ENCODE measurements around the gene PDIA6.
"Not testable (repeated sequence)": the region's sequence is repeated elsewhere in the genome, so short reads cannot be mapped to it uniquely, and the experiment has no call there.

Gene PDIA6

DNA sequence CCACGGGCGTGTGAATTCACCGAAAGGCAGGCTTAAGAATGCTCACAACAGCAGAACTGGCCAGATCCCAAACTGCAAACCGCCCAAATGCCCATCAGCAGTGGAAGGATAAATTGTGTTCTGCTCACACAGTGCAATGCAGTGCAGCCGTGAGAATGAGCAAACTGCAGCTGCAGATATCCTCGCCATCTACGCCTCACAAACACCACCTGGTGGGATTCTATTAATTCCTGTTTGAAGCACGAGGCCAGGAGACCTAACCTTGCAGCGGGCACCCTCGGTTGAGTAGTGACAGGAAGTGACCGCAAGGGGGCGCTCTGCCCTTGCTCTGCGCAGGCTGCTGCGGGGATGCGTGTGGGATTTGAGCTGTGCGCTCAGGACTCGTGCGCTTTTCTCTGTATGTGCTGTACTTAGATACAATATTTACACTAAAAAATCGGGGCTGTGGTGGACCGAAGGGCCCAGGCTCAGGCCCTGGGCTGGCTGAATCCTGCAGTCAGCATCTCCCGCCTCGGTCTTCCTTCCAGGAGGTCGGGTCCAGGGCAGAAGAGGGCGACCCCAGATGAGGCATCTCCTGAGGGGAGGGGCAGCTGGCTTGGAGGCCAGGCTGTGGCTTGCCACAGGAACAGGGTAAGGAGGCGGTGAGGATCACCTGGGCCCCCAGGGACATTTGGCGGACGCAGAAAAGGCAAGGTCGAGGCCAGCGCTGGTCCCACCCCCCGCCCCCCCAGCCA is 19.8 kb upstream of the PDIA6 start:
- peak; percentile 93 for DNase-seq (ENCODE audit: low spot score)

DNA sequence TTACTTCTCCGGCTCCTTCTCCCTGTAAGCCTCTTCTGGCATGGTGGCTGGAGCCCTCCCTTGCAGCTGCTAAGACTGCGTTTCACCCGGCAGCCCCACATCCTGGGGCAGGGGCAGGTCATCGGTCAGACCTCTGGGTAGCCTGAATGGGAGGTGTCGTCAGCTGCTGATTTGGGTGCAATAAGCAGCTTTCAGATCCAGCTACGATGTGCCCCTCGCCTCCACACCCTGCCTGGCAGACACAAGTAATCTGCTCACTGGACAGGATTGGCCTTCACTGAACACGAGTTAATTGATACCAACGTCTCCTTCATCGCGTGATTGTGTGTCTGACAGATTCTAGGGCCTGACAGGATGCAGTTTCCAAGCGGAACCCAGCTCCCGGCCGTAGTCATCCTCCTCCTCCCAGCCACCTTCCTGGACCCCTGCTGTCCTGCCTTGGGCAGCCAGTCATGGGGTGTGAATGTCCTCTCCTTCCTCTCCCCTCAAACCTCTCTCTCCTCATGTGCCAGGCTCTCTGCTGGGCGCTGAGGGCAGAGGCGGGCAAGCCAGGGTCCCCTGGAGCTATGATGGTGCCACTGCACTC is 18.9 kb upstream of the PDIA6 start:
- DNase-seq (ENCODE audit: low spot score): no peak

DNA sequence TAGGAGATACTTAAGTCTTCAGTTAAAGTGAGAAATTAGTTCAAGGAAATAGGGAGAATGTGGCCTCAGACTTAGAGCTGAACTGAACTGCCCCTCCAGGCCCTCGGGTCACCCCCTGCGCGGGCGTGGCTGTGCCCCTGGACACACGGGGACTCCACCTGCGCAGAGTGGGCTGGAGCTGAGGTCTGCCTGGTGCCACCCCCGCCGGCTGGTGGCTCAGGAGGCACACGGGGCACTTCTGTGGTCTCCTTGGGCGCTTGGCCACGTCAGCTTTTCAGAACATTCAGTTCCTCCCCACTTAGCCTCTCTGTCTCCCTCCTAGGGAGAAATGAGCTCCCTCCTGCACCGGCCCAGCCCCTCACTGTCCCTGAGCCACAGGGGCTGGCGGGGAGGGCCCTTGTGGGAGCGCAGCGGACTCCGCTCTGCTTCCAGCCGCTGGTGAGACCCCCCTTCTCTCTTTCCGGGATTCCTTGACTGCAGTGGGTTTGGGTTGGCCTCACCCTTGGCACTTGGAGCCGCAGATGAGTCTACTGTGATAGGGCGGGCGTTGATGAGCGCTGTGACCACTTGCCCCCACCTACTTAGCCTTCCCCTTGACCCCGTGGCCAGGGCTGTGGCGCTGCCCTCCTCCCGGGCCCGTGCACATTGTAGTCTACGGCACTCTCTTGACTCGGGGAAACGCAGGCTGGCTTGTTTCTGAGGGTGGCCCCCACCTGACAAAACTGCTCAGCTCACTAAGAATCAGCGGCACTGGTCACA is 18.2 kb upstream of the PDIA6 start:
- DNase-seq (ENCODE audit: low spot score): no peak

DNA sequence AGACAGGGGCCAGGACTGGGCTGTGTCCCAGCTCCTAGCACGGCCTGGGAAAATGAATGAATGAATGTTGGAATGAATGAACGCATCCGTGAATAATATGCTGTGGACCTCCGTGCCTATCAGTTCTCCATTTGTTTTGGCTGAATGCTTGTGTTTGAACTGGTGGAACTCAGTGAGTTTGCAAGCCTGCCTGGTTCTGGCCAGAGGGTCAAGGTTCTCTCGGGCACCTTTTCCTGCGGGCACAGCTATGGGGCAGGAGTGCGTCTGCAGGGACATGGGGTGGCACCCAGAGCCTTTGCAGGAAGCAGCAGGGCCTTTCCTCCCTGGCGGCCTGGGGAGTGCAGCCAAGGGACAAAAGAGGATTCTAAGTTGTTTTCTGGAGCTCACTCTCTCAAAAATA is 17.6 kb upstream of the PDIA6 start:
- DNase-seq (ENCODE audit: low spot score): no peak

DNA sequence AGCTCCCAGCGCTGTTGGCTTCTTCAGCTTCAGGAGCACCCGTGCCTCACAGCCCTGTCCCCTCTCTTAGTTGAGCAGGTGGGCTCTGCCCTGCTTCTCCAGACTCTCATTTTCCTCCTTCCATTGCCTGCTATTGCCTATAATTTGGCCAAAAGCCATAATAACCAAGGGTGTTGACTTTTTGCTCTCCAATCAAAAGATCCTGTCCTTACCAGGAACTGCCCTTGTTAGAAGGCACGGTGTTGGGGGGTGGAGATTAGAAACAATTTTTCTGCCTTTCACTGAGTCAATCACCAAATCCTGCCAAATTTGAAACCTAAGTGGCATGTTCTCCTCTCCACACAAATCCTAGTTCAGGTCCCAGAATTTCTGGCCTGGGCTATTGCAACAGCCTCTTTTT is 16.7 kb upstream of the PDIA6 start:
- no peak for DNase-seq (ENCODE audit: low spot score)

DNA sequence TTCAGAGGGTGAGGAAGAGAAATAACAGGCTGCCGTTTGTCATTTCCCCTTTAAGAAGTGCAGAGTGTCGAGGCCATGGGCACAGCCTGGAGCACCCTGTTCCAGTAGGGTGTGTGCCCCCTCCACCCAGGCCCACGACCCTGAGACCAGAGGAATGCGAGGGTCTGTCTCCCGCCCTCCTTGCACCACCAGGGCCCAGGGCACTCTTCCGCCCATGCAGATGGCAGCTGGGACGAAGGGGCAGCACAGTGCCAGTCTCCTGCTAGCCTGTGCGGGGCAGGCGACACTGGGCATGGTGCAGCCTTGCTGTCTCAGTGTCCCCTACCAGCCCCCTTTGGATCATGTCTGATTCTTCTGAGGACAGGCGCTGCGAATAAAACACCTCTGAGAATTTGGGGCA is 15.8 kb upstream of the PDIA6 start:
- no peak for DNase-seq (ENCODE audit: low spot score)

DNA sequence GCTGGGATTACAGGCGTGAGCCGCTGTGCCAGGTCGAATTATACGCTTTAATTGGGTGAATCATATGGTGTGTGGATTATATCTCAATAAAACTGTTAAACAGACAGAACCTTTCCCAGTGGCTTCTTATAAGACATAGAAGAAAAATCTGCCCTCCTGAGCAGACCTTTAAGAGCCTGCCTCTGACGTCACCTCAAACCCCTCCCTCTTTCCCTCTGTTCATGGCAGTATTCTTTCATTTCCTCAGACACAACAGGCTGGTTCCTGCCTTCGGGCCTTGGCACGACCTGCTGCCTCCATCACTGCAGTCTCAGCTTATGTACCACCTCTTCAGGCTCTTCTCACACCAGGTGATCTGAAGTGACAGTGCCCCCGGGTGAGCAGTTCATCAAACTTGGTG is 14.0 kb upstream of the PDIA6 start:
- peak; percentile 22 for DNase-seq (ENCODE audit: low spot score)

DNA sequence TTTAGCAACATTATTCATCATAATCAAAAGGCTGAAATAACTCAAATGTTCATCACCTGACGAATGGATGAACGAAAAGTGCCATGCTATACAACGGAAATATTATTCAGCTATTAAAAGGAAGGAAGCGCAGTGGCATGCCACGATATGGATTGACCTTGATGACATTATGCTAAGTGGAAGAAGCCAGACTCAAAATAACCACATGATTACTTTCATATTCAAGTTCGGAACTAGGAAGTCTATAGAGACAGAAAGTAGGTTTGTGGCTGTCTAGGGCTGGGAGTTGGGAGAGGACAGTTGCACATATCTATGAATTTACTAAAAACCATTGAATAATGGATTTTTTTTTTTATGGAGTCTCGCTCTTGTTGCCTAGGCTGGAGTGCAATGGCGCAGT is 13.4 kb upstream of the PDIA6 start:
- no peak for DNase-seq (ENCODE audit: low spot score)

DNA sequence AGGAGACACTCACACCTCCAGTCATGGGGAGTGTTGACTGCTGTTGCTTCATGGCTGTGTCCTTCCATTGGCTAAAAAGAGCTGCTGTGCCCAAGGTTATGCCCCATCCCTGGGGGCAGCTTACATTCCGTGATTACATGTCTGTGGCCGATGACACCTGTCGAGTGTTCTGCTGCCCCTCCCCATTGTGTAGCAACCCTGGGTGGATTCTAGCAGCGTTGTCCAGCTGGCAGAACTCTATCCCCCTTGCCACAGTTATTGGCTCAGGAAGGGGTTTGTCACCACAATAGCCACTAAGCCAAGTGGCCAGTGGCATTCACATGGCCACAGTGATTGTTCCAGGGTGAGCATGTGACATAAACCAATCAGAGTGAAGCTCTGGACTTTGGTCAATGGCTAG is 11.6 kb upstream of the PDIA6 start:
- DNase-seq (ENCODE audit: low spot score): no peak

DNA sequence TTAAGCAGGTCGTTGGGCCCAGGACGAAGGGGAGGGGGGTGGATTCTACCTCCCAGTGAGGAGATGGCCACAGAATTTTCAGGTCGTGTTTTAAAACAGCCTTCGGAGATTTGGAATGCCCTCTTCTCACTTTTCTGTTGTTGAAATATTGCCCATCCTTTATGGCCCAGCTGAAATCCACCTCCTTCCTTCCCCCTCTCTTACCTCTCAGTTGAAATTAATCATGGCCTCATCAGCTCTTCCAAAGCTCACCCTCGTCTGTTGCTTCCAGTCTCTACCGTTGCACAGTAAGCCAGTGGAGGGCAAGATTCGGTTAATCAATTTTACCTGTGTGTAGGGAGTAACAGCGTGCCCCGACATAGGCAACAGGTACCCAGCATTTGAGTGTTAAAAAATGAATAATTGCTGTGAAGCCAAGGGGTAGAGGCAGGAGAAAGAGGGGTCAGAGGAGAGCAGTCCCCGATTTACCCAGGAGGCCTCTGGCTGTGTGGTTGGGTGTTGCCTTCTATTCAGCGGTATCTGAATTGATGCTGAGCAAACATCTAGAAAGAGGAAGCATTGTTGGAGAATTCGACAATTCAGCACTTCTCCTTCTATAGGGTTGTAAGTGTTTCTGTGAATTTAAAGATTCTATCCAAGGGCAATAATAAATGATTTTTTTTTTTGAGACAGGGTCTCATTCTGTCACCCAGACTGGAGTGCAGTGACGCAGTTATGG is 8.6 kb upstream of the PDIA6 start:
- DNase-seq (ENCODE audit: low spot score): no peak

DNA sequence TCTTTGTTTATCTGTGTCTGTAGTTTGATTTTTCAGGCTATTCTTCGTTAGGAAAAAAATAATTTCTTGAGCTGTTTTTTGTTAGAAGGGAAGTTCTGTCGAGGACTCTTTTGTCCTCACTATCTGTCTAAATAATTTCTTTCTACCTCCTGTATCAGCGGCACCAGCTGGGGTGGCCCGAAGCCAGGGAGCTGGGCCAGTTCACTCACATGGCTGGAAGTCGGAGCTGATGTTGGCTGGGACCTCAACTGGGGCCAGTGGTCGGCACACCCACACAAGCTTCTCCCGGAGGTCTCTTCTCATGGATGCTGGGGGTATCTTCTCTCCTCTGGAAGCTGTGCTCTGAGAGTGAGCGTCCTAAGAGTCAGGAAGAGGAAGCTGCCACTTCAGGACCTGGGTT is 8.0 kb upstream of the PDIA6 start:
- no peak for DNase-seq (ENCODE audit: low spot score)

DNA sequence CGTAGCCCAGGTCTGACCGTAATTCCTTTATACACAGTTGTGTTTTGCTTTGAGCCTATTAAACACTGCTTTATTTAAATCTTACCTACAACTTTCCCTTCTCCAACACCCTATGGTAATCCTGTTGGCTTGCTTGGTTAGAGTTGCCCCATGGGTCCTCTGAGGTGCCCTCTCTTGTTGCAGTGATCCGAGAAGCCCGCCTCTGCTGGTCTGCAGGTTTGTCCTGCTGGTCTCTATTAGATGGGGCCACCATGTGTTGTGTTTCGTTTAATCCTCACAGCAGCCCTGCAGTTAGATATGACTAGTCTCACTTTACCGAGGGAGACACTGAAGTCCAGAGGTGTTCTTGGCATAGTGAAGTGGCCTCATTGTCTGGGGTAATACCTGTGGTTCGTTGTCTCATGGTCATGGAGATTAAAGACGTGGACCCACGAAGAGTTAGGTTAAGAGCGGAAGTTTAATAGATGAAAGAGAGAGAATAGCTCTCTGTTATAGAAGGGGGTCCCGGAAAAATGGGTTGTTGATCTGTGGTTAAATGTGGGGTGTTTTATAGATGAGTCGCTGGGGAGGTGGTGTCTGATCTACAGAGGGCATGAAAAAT is 7.2 kb upstream of the PDIA6 start:
- DNase-seq (ENCODE audit: low spot score): no peak

DNA sequence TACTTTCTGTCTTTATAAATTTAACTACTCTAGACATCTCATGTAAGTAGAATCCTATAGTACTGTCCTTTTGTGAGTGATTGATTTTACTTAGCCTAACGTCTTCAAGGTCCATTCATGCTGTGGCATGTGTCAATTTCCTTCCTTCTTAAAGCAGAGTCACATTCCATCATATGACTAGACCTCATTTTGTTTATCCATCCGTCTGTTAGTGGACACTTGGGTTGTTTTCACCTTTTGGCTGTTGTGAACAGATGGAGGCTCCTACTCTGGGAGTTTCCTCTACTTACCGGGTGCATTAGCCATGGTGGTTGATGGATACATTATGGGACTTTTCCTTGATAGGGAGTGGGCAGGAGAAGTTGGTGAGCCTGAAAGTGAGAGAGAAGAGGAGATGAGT is 6.4 kb upstream of the PDIA6 start:
- no peak for DNase-seq (ENCODE audit: low spot score)

DNA sequence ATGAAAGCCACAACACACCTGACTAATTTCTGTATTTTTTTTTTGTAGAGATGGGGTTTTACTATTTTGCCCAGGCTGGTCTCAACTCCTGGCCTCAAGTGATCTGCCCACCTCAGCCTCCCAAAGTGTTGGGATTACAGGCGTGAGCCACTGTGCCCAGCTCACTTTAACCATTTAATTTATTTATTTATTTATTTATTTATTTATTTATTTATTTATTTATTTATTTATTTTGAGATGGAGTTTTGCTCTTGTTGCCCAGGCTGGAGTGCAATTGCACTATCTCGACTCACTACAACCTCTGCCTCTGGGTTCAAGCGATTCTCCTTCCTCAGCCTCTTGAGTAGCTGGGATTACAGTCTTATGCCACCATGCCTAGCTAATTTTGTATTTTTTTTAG is 5.7 kb upstream of the PDIA6 start:
- not testable (repeated sequence) for DNase-seq (ENCODE audit: low spot score)

DNA sequence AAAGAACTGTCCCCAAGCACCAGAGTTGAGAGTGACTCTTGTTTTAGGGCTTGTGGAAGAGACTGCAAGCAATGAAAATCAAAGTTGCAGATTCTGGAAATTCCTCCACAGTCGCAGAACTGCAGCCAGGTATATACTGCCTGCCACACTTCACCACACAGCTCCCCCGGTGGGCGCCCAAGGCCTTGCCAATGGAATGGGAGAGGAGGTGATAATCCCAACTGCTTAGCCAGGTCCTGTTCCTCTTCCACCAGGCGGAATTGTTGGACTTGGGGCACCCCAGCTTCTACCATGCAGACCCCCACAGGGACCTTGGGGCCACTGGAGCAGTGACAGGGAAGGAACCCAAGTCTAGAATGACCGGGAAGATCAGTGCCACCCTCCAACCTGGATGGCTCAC is 4.8 kb upstream of the PDIA6 start:
- peak; percentile 16 for DNase-seq (ENCODE audit: low spot score)

DNA sequence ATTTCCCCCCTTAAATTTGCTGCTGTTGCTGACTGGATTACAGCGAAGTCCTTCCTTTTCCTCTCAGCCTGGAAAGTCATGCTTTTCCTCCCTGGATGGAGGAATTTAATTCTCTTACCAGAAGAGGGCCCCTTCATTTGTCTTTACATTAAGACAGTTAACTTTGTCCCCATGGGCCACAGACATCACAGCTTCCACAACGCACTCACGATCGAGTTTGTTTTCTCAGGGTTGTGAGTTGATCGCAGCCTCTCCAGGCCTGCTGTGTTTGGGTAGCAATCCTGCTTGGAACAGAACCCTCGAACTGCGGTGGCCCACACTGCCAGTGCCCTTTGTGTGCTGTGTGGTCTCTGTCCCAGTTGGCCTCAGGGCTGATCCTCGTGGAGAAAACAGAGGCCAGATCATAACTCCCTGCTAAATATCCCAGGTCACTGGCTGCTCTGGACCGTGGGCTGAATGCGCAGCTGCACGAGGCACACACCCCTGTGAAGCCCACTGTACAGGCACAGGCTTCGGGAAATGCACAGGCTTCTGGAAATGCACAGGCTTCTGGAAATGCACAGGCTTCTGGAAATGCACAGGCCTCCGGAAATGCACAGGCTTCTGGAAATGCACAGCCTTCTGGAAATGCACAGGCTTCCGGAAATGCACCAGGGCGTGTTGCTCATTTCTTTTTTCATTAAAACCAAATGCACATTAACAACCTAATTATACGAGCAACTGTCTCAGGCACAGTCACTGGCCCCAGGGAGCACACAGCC is 2.2 kb upstream of the PDIA6 start:
- DNase-seq (ENCODE audit: low spot score): no peak

DNA sequence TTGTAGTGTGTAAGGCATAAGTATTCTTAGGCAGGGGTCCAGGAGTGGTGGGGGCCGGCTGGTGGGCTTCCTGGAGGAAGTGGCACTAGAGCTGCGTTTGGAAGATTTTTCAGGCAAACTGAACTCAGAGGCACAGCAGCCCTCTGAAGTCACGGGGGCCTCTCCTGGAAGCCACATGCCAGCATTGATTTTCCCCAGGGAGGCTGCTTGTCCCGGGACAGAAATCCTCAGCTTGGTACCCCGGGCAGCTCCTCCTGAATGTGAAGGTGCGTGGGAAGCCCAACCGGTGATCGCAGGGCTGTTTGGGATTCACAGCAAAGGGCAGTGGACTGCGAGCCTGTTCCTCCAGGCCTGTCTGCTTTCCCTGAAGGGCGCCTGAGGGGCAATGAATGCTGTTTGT is 1.6 kb upstream of the PDIA6 start:
- DNase-seq (ENCODE audit: low spot score): no peak

DNA sequence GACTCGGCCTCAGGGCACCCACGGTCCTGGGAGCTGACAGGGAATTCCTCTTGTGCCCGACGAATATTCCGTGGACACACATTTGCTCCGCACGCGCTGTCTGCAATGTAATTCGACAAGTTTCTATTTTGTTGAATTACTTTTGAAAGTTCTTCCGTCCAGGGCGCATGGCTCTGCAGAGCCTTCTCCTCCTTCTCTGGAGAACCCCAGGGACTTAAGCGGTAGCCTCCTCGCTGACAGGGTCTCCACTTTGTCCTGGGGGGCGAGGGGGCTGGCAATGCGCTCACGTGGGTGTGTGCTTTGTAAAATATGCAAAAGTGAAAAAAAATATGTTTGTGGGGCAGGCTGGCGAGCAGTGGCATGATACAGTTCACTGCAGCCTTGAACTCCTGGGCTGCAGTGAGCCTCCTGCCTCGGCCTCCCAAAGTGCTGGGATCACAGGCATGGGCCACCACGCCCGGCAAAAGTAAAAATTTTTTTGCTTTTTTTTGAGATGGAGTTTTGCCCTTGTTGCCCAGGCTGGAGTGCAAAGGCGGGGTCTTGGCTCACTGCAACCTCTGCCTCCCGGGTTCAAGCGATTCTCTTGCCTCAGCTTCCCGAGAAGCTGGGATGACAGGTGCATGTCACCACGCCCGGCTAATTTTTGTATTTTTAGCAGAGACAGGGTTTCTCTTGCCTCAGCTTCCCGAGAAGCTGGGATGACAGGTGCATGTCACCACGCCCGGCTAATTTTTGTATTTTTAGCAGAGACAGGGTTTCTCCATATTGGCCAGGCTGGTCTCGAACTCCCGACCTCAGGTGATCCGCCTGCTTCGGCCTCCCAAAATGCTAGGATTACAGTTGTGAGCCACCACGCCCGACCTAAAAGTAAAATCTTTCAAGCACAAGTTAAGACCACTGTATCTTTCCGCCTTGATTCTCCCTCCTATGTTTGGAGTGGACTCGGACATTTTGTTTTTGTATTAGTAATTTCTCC is 866 bp upstream of the PDIA6 start:
- not testable (repeated sequence) for DNase-seq (ENCODE audit: low spot score)

DNA sequence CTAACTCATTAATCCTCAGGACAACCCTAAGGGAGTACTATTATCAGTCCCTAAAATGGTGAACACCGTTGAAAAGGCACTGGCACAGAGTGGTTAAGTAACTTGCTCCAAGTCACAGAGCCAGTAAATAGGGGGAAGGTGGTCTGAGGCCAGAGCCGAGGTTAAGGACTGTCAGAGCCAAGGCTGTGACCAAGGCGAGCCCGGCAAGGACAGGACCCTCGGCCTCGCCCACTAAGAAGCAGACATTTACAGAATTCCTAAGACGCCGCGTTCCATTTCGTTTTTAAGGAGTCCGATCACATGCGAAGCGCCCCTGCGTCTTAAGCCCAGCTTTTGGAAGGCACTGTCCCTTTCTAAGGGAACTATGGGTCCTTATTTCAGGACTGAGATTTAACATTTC is 1.1 kb downstream of the PDIA6 start:
- DNase-seq (ENCODE audit: low spot score): peak; percentile 36
